Measurements from ENCODE around the gene HTT.

- TF ChIP-seq ZNF583 (CRISPR knock-in tag; IDR thresholded peaks at IDR 0.05) (no peak), NFE2L1 (tag; IDR thresholded peaks at IDR 0.05; ENCODE audit: borderline replicate concordance, low read depth) (no peak), CBX1 (IDR thresholded peaks at IDR 0.05; ENCODE audit: low read depth) (no peak), DLX4 (CRISPR knock-in tag; IDR thresholded peaks at IDR 0.05) (no peak), SMC3 (conservative IDR thresholded peaks at IDR 0.05; ENCODE audit: insufficient read depth, low read depth, low read length) (no peak), CBX3 (IDR thresholded peaks at IDR 0.05; ENCODE audit: borderline replicate concordance in 1 of 2, low read length in 2 of 2) (no peak), ELF1 (tag; IDR thresholded peaks at IDR 0.05) (no peak), TFE3 (CRISPR knock-in tag; IDR thresholded peaks at IDR 0.05) (no peak)
- TF ChIP-seq, protein P1, sequence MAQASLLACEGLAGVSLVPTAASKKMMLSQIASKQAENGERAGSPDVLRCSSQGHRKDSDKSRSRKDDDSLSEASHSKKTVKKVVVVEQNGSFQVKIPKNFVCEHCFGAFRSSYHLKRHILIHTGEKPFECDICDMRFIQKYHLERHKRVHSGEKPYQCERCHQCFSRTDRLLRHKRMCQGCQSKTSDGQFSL (CRISPR knock-in tag; IDR thresholded peaks at IDR 0.05): no peak
- TF ChIP-seq, protein P1 (tag; IDR thresholded peaks at IDR 0.05): no peak
- TF ChIP-seq, protein P2, sequence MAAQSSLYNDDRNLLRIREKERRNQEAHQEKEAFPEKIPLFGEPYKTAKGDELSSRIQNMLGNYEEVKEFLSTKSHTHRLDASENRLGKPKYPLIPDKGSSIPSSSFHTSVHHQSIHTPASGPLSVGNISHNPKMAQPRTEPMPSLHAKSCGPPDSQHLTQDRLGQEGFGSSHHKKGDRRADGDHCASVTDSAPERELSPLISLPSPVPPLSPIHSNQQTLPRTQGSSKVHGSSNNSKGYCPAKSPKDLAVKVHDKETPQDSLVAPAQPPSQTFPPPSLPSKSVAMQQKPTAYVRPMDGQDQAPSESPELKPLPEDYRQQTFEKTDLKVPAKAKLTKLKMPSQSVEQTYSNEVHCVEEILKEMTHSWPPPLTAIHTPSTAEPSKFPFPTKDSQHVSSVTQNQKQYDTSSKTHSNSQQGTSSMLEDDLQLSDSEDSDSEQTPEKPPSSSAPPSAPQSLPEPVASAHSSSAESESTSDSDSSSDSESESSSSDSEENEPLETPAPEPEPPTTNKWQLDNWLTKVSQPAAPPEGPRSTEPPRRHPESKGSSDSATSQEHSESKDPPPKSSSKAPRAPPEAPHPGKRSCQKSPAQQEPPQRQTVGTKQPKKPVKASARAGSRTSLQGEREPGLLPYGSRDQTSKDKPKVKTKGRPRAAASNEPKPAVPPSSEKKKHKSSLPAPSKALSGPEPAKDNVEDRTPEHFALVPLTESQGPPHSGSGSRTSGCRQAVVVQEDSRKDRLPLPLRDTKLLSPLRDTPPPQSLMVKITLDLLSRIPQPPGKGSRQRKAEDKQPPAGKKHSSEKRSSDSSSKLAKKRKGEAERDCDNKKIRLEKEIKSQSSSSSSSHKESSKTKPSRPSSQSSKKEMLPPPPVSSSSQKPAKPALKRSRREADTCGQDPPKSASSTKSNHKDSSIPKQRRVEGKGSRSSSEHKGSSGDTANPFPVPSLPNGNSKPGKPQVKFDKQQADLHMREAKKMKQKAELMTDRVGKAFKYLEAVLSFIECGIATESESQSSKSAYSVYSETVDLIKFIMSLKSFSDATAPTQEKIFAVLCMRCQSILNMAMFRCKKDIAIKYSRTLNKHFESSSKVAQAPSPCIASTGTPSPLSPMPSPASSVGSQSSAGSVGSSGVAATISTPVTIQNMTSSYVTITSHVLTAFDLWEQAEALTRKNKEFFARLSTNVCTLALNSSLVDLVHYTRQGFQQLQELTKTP (IDR thresholded peaks at IDR 0.05; ENCODE audit: low read depth in 1 of 2, partially characterized antibody in 2 of 2): no peak
Measured at GRCh38 chr4:3178351-3178750, 103.9 kb downstream of the HTT start.
